ENCODE measurements around the gene ISG20L2.

The ISG20L2 gene

GRCh38 chr1:156740741-156741480, 12.3 kb upstream of the ISG20L2 start, which contains the start of gene MRPL24:
Gene MRPL24 (minus strand): TSS chr1:156741088. CDS start chr1:156738704, 2,384 bp downstream.
- peak; percentile 100 for DNase-seq (ENCODE audit: low spot score)

GRCh38 chr1:156740237-156740740, 11.7 kb upstream of the ISG20L2 start:
- DNase-seq (ENCODE audit: low spot score), result peak; percentile 39

- no peak for DNase-seq (ENCODE audit: low spot score)
Observed at GRCh38 chr1:156738916-156739315, 10.3 kb upstream of the ISG20L2 start.

- DNase-seq (ENCODE audit: low spot score), result no peak
Observed at GRCh38 chr1:156738407-156738806, 9.8 kb upstream of the ISG20L2 start.

GRCh38 chr1:156733989-156734584, 5.5 kb upstream of the ISG20L2 start:
- no peak for DNase-seq (ENCODE audit: low spot score)

GRCh38 chr1:156727926-156728598, 504 bp downstream of the ISG20L2 start, which contains the start of gene METTL25B:
Gene METTL25B (plus strand): TSS chr1:156728469. CDS start chr1:156729105, 636 bp downstream.
- DNase-seq (ENCODE audit: low spot score), result peak; percentile 80

GRCh38 chr1:156727492-156727891, 1.1 kb downstream of the ISG20L2 start:
- DNase-seq (ENCODE audit: low spot score), result no peak

GRCh38 chr1:156726549-156727226, 1.9 kb downstream of the ISG20L2 start:
- DNase-seq (ENCODE audit: low spot score), result peak; percentile 37

GRCh38 chr1:156725683-156726280, 2.8 kb downstream of the ISG20L2 start:
- DNase-seq (ENCODE audit: low spot score), result peak; percentile 89

GRCh38 chr1:156721535-156721934, 7.0 kb downstream of the ISG20L2 start:
- no peak for DNase-seq (ENCODE audit: low spot score)

GRCh38 chr1:156721131-156721530, 7.4 kb downstream of the ISG20L2 start:
- no peak for DNase-seq (ENCODE audit: low spot score)

GRCh38 chr1:156717351-156717750, 11.2 kb downstream of the ISG20L2 start:
- DNase-seq (ENCODE audit: low spot score), result no peak

GRCh38 chr1:156714830-156715229, 13.7 kb downstream of the ISG20L2 start:
- no peak for DNase-seq (ENCODE audit: low spot score)

GRCh38 chr1:156712626-156713025, 15.9 kb downstream of the ISG20L2 start:
- no peak for DNase-seq (ENCODE audit: low spot score)

GRCh38 chr1:156711011-156711817, 17.4 kb downstream of the ISG20L2 start:
- DNase-seq (ENCODE audit: low spot score), result no peak

GRCh38 chr1:156709757-156710489, 18.6 kb downstream of the ISG20L2 start:
- peak; percentile 25 for DNase-seq (ENCODE audit: low spot score)

GRCh38 chr1:156709031-156709430, 19.5 kb downstream of the ISG20L2 start:
- DNase-seq (ENCODE audit: low spot score), result no peak

GRCh38 chr1:156708218-156708661, 20.3 kb downstream of the ISG20L2 start:
- no peak for DNase-seq (ENCODE audit: low spot score)

GRCh38 chr1:156707417-156708217, 20.9 kb downstream of the ISG20L2 start:
- DNase-seq (ENCODE audit: low spot score), result no peak

Measured in LoVo (cell line).